Epithelial cell of prostate (primary cell): ENCODE measurements around the gene MRPL19.

Source experiments
- DNase-seq: peaks from one replicate; pipeline ENCODE4 v3.0.0-alpha.2; 2011; ENCODE audit warnings: low read depth, low spot score
- H3K27ac ChIP-seq: fragments of 450-650 bp; 2 replicates; pipeline ENCODE4 v1.5.1; 2017; ENCODE audit warnings: mild to moderate bottlenecking

MRPL19 gene

DNA sequence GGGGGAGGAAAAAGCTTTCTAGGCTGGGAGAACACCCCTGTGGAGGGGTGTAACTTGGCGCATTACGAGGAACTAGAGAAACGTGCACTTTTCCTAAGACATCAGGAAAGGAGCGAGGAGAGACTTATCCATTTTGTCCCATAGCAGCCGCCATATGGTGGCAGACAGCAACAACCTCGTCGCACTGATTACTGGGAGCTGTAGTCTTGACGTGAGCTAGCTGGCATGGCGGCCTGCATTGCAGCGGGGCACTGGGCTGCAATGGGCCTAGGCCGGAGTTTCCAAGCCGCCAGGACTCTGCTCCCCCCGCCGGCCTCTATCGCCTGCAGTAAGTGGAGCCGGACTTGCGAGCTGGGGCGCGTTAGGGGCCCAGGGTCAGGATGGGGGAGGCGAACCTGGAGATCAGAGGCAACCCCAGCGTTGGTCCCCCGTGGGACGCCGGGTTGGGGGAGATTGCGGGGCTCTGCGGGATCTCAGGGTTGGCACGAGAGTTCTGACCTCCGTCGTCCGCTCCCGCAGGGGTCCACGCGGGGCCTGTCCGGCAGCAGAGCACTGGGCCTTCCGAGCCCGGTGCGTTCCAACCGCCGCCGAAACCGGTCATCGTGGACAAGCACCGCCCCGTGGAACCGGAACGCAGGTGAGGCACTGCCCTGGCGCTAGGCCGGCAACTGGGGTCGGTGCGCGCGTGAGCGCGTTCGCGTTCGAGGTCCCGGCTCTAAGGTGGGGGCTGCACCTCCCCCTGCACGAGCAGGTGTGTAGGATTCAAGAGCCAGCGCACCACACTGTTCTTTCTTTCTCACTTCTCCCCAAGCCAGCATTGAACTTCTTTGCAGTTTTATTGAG lies at the start of gene MRPL19:
Gene MRPL19 (plus strand): TSS at position 201 of the 843 bp plus-strand sequence. CDS start 25 bp downstream, at position 226.
- peak; percentile 60 for DNase-seq
- H3K27ac ChIP-seq = peak within 1 kb of the TSS; percentile 48

DNA sequence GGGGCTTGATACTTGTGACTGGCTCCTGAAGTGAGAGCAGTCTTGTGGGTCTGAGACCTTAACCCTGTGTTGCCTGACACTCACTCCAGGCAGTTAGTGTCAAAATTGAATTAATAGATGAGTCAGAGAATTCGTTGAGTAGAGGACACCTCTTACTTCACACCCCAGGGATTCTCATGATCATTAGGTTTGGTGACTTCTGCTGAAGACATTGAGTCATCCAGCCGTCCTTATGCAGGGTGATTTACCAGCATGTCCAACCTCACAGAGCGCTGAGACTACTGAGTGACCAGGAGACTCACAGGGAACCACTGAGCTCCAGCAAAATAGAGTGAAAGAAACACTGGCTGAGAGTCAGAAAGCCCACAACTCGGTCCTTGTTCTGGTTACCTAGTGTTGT lies 49.8 kb upstream of the MRPL19 start:
- H3K27ac ChIP-seq = peak overlapping the region; percentile 52
- no peak for DNase-seq

DNA sequence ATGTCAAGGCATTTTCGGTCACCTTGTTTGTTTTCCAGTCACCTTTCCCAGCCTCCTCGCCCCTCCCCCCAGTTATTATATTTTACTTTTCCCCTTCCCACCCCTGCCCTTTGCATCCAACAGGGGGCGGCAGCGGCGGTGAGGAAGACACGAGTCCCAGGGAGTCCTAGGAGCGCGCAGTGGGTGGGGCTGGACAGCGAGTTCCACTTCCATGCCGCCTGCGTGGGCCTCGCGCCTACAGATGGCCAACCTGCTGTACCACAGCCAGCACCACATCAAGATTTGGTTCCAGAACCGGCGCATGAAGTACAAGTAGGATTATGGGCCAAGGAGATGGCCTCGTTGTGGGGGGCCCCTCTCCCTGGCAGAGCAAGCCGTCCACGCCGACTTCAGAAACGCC lies 48.6 kb upstream of the MRPL19 start:
- DNase-seq = no peak

DNA sequence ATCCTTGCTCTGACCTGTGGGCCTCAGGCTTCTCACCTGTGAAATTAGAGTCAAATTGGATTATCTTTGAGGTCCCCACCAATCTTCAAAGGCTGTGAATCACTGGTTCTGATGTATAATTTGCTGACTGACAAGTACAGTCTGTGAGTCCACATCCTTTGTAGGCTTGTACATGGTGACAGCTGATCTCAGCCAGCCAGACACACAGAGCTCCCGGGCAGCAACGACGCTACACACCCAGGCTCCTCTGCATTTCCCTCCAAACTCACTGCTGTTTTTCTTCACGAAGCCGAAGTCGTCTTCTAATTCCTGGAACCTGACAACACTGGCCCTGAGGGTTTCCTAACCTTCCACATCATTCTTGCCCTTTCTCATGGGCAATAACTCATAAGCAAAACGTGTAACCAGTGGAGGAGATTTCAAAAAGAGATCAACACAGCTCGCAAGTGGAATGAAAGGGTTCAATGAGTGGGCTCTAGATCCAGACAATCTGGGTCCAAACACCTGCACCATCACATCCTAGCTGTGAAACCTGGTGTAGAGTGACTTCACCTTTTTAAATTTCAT lies 47.9 kb upstream of the MRPL19 start:
- H3K27ac ChIP-seq = no peak overlapping the region
- DNase-seq = no peak

More for the DNA sequence above, 48.6 kb upstream of the MRPL19 start:
- no peak overlapping the region for H3K27ac ChIP-seq

DNA sequence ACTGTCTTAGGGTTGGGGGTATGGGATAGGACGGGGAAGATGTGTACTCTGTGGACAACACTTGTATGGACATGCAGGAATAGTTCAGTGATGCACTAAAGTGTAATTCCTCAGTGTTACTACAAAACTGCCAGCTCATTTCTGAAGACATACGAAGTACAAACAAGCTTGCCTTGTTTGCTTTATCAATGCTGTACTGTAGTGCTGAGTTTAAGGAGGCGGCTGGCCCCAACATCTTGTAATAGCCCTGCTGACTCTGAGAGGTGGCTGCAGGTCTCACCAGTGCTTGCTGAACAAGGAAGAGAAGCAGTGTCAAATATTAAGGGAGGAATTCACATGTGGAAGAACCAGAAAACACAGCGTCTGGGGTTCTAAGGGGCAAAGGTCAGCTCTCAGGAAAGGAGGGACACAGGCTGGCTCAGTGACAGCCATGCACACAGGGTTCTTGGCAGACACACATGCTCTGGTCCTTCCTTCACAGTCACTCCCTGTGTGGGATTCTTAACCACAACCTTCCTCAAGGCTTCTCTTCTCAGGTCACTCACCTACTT lies 46.0 kb upstream of the MRPL19 start:
- peak overlapping the region; percentile 81 for H3K27ac ChIP-seq
- peak; percentile 91 for DNase-seq

DNA sequence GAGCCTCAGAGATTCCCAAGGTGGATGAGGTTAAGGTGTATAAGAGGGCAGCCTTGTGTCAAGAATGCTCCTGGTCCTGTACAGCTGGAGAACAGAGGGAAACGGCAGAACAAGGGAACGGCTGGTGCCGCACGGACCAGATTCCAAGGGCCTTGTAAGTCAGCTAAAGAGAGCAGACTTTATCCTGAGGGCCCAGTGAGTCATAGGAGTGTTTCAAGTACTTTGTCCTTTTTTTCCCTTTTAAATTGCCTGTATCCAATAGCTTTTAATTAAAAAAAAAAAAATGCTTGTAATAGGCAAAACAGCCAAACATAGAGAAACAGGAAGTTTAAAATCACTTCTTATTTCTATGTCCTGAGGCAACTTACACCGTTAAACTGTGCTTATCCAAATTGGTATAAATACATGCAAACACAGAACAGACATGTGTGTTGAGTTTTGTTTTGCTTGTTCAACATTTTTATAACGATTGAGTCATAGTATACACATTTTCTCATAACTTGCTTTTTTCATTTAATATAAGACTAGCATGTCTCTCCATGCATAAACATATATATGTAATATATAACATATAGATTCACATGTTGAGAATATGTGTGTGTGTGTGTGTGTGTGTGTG lies 43.8 kb upstream of the MRPL19 start:
- DNase-seq = peak; percentile 70
- peak overlapping the region; percentile 66 for H3K27ac ChIP-seq

DNA sequence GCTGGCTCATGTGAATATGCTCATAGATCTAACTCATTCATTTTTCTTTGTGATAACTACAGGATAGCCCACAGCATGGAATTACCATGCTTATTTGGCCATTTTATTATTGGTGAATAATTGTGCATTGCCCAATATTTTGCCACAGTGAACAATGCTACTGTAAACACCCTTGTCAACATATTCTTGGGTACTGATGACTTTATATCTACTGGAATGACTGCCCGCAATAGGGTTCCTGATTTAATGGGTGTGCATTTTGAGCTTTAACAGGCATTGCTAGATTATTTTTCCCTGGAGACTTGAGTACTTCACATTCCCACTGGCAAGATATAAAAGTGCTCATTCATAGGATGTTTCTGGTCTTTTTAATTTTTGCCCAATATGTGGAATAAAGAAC lies 43.1 kb upstream of the MRPL19 start:
- peak overlapping the region; percentile 66 for H3K27ac ChIP-seq

DNA sequence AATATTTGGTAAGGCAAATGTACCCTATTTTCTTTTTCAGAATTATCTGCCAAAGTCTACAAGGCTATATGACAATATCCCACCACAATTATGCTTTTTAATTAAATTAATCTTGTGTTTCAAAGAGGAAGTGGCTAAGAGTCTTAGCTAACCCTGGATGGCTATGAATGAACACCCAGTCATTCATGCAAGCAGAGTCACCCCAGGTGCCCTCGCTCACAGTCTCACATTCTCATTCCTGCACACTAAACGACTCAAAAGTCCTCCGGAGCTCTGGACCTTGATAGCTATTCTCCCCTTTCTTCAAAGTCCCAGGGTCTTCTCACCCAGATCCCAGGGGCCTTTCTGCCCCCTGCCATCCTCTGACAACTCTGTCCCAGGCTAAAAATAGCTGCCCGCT lies 42.1 kb upstream of the MRPL19 start:
- DNase-seq = no peak
- H3K27ac ChIP-seq = peak overlapping the region; percentile 66

More for the DNA sequence above, 43.1 kb upstream of the MRPL19 start:
- no peak for DNase-seq

DNA sequence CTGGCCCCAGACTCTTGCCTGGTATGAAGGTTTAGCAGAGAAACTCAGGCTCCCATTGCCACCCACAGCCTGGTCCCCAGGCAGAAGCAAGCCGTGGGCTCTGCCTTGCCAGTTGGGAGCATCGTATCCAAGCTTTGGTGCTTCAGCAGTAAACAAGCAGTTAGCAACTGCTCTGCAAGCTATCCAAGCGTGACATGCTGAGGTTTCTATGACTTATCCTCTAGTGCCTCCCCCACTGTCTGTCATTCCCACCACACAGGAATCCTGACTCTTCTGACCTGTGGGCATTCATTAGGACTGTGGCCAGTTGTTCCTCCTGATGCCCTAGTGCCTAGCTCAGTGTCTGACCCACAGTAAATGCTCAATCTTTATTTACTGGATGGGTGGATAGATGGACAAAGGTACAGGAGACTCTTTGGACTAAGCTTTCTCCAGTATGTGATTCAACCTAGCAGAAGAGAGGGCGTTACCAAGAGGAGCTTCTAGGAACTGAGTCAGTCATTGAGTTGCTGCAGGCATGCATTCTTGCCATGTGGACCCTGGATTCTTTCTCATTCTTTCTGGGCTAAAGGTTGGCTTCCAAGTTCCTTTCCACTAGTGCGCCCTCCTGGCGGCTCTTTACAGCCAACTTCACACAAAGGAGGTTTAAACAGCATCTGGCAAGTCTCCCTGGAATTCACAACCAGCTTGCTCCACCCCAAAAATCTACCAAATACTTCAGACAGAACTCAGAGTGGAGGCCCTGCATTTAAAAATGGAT lies 40.6 kb upstream of the MRPL19 start:
- H3K27ac ChIP-seq = peak overlapping the region; percentile 80
- DNase-seq = peak; percentile 79

DNA sequence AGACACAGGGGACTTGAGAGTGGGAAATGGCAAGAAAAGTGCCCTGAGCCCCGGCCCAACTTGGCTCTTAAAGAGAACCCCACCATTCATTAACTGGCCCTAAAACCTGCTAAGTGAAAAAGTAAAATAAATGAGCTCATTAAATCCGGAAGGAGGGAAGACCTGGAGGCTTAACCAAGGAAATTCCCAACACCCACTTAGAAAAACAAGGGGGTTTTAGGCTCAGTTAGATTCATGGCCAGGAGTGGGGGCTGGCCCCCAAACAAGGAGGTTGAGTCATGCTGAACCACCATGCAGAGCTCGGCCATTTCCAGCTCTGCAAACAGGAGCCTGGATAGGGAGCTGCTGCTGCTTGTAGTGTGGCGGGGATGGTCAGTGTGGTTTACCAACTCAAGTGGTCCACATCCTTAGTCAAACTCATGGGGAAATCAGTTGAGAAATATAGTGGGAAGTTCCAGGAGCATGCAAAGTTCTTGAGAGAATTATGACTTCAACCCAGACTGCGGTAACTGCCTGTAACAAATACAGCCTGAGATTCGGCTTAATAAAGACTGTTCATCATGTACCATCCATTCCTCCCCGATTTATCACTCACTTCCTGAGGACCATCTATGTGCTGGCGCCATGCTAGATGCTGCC lies 39.7 kb upstream of the MRPL19 start:
- peak overlapping the region; percentile 80 for H3K27ac ChIP-seq

DNA sequence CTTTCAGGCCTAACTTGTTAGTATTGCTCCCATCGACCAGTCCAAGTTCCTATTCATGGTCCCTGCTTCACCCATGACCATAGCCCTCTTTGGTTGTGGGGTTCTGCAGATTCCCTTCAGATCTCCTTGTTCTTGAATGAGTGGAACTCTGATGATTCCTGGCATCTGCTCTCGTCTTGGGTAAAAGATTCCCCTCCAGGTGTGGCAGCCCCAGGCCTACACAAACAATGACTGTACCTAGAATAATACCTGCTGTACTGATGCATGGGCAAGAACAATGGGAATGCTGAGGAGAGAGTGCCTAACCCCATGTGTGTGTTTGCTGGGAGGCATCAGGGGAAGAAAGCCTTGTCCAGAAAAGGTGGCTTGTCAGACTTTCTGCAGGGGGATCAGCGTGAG lies 39.2 kb upstream of the MRPL19 start:
- no peak for DNase-seq
- H3K27ac ChIP-seq = peak overlapping the region; percentile 80

More for the DNA sequence above, 39.7 kb upstream of the MRPL19 start:
- no peak for DNase-seq

DNA sequence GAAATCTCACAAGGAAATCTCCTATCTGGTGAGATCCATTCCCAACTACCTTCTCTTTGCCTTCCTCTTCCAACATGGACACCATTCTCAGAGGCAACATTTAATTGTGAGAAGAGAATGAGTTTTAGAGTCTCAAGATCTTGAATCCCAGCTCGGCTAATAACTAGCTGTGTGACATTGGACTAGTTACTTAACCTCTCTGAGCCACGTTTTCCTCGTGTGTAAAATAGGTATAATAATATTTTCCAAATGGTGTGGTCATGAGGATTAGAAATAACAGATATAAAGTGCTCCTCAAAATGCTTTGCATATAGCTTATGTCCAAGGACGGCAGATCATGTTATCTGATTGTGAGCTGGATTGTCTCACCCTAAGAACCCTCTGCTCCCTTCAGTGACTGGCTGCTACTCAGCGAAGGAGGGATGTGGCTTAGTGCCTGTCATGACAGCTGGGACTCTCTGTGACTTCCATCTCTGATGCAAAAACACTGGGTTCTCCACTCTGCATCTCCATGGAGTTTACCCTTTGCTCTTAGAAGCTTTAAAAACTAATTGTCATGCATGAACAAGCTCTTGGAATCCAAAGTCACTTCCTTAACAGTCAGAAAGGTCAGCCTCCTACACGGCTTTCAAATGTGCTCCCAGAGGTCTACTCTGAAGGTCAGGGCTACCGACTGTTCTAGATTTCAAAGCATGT lies 38.4 kb upstream of the MRPL19 start:
- DNase-seq = no peak
- peak overlapping the region; percentile 80 for H3K27ac ChIP-seq

DNA sequence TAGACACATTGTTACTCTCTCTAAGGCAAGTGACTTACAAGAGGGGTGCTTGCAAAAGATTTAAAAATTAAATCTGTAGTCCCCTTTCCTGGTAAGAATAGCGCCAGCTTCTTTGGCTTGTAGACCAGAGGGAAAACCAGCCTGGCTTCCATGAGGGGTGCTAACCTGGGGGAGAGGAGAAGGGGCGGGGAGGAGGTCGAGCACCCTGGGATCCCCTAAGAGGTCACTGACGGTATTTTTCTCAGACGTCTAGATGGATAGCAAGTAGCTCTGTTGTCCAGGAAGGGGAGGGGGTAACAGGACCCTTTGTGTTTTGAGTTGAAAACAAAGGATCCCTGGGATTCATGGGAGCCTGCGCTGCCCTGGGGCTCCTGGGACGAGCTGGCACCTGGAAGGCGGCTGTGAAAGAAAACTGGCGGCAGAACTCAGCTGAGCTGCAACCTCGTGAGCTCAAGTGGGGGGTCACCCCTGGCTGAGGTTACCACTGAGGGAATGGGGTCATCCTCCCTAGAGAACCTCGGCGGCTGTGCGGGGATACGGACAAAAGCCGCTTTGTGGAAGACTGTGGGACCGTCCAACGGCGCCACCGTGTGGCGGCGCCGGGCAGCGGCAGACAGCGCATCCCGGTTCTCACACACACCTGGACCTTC lies 37.8 kb upstream of the MRPL19 start:
- no peak for DNase-seq

DNA sequence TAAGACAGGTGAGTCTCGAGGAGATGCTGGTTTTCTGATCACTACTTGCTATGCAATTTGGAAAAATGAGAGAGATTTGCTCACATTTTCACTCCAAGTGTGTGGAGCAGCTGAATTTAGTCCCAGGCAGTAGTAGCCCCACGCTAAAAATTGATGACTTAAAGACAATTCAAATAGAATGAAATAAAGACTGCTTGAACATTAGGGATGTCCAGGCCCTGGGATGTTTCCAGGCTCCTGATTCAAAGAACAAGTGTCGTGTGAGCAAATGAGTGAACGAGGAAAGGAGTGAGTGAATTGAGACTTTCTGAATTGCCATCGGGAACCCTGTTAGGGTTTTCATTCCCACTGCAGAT lies 37.3 kb upstream of the MRPL19 start:
- no peak overlapping the region for H3K27ac ChIP-seq
- DNase-seq = no peak

More for the DNA sequence above, 37.8 kb upstream of the MRPL19 start:
- no peak overlapping the region for H3K27ac ChIP-seq

DNA sequence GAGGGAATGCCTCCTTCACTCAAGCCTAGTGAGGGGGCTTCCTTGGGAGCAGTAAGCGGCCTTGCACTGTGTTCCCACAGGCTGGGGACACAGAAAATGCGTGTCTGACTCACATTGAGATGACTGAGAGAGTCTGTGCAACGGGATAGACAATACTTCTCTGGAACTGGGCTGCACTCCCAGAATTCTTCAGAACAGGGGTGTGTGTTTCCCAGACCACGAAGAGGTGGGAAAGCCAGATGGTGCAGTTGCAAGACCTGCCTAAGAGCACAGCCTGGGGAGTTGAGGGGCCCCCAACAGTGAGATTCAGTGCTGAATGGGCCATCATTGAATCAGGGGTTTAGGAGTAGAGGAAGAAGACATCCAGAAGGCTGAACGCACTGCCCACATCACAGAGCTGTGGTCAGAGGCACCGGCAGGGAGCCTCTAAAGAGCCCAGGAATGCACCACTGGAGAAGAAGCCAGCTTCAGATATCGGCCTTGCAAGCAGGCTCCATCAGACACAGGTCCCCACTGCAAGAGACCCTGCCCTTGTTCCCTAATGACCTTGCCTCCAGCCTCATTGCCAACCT lies 36.6 kb upstream of the MRPL19 start:
- H3K27ac ChIP-seq = no peak overlapping the region
- no peak for DNase-seq

DNA sequence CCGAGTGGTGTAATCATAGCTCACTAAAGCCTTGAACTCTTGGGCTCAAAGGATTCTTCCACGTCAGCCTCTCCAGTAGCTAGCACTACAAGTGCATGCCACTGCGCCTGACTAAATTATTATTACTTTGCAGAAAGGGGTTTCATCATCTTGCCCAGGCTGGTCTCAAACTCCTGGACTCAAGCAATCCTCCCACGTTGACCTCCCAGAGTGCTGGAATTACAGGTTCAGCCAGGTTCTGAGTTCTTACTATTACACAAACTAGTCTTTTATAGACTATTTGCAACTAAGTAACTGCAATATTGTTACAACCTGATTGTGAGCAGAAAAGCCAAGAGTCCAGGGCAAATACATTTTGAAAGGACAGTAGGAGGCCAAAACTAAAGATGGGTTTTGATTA lies 35.9 kb upstream of the MRPL19 start:
- no peak overlapping the region for H3K27ac ChIP-seq
- DNase-seq = no peak

DNA sequence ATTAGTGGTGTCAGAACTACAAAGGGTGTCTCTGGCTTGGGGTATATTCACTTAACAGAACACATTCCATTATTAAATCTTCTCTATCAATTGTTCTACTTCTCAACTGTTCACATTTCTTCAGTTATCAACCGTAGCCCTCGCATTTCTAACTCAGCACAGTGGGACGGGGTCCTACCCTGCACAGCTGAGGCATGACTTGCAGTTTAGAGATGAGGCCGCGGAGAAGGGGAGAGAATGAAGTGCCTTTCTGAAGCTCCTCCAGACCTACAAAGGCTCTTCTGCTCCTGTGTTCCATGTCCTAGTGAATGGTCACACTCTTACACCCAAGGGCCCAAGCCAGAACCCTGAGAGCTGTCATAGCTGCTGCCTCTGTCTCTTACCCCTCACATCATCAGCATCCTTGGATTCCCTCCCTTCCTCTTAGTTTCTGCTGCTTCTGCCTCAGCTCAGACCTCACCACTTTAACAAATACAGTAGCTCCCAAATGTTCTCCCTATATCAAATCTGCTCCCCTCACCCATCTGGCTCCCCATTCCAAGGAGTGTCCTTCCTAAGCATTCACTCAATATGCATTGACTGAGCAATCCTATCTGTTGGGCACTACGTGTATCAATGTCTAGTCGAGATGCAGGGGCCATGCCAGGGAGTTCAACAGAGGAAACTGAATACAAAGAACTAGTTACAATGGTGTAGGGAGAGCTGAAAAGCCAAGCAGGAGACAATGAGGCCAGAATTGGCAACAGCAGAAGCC lies 34.3 kb upstream of the MRPL19 start:
- DNase-seq = no peak
- no peak overlapping the region for H3K27ac ChIP-seq

DNA sequence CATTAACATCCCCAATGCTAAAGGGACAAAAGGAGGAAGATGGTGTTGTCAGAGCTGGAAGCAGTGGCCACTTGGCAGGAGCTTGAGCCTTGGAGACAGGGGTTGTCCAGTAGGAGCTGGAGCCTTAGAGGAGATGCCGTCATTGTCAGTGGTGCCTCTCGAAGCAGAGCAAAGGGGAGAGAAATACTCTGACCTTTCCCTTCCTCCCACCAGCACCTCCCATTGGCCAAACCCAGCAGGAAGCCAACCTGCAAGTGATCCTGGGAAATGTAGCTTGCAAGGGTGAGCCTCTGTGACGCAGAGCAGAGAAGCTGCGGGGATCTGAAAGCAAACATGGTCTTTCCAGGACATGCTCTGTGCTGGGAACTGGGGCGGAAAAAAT lies 33.7 kb upstream of the MRPL19 start:
- no peak for DNase-seq
- H3K27ac ChIP-seq = no peak overlapping the region
